Activated CD4-positive, alpha-beta T cell treated with anti-CD3 and anti-CD28 coated beads for 36 hours (primary cell): ENCODE measurements around the gene SHFL. TPM values are rescaled to one million over a fixed set of nuclear protein-coding genes. Genes with fewer than 3 reads are reported as not detected.
A peak's percentile ranks its signal among the peaks of the same experiment; 100 is the strongest.

Experiments
- ATAC-seq: fragments of 200-7000 bp; cut with Tn5 transposase; one replicate; pipeline ENCODE4 v1.10.0; 2021; ENCODE audit warnings: mild to moderate bottlenecking, moderate library complexity
- CTCF ChIA-PET: fragments of 350-600 bp; sonication (Branson Sonifier 250); formaldehyde crosslinking; loops from one replicate; lab custom pipeline; 2021; ENCODE audit warnings: antibody characterized with exemption; lab: Charles Lee
- POLR2A ChIA-PET: fragments of 350-600 bp; sonication (Branson Sonifier 250); formaldehyde crosslinking; loops from one replicate; lab custom pipeline; 2021; ENCODE audit warnings: antibody characterized with exemption, inconsistent platforms; lab: Charles Lee
- DNase-seq: peaks from one replicate; pipeline ENCODE4 v3.0.0-alpha.2; 2020
- H3K27ac Mint-ChIP-seq: one replicate; pipeline ENCODE4 v1.8.0; 2021; ENCODE audit warnings: mixed read lengths
- H3K27me3 Mint-ChIP-seq: one replicate; pipeline ENCODE4 v1.8.0; 2021; ENCODE audit warnings: mixed read lengths
- H3K36me3 Mint-ChIP-seq: one replicate; pipeline ENCODE4 v1.8.0; 2021; ENCODE audit warnings: low read depth, mixed read lengths
- H3K4me1 Mint-ChIP-seq: one replicate; pipeline ENCODE4 v1.8.0; 2021; ENCODE audit warnings: mixed read lengths
- H3K4me3 Mint-ChIP-seq: one replicate; pipeline ENCODE4 v1.8.0; 2021; ENCODE audit warnings: mild to moderate bottlenecking, moderate library complexity, mixed read lengths
- H3K9me3 Mint-ChIP-seq: one replicate; pipeline ENCODE4 v1.8.0; 2021; ENCODE audit warnings: low read depth, mixed read lengths
- intact Hi-C, 2 experiments: fragments of 100-400 bp; cut with DNase I in 1 of 2; cut with micrococcal nuclease in 1 of 2; formaldehyde crosslinking; loops; one replicate each; pipeline versions ENCODE4 v1.14.2 to v1.15.1; 2022 to 2024; cut with DNase I, micrococcal nuclease
- total RNA-seq, 2 experiments: library from RNA; stranded (reverse); gene quantifications; one replicate each; pipeline ENCODE4 v1.2.3, GENCODE V29; 2021

The SHFL gene
- total RNA-seq, 2 experiments from 2014 or later: 49.8 to 62.6 TPM

DNA sequence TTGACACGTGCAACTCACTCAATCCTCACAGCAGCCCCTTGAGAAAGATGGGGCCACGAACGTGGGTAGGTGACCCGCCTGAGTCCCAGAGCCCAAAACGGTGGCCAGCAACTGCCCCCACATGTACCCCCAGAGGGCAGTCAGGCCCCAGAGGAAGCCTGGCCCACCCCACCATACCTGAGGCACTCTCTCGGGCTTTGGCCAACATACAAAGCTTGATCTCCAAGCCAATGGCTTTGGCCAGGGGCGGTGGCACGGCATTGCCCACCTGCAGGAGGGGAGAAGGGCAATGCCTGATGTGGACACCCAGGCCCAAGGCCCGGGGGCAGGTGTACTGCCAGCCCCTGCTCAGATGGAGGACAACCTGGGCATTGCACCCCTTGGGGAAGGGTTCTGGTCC lies 47.9 kb downstream of the SHFL start:
- no peaks in the 10 kb centered on the region for H3K4me1 Mint-ChIP-seq
- ATAC-seq: no peak
- H3K9me3 Mint-ChIP-seq: no peaks in the 10 kb centered on the region
- H3K27me3 Mint-ChIP-seq: no peaks in the 10 kb centered on the region
- intact Hi-C loops: no loop called here
- POLR2A ChIA-PET: interaction anchor here (0.5 to 0.8 kb wide), 2 partner anchors 13 to 20 kb away, joined by 3 to 5 read pairs; no protein-coding TSS in a partner anchor
- DNase-seq: no peak
- no peak overlapping the region for H3K4me3 Mint-ChIP-seq
- H3K27ac Mint-ChIP-seq: no peak overlapping the region
- H3K36me3 Mint-ChIP-seq: peaks cover 46% of the 10 kb centered on the region
- CTCF ChIA-PET: interaction anchor here (1.7 kb wide), 1 partner anchor 20 kb away, joined by 3 read pairs; no protein-coding TSS in a partner anchor

DNA sequence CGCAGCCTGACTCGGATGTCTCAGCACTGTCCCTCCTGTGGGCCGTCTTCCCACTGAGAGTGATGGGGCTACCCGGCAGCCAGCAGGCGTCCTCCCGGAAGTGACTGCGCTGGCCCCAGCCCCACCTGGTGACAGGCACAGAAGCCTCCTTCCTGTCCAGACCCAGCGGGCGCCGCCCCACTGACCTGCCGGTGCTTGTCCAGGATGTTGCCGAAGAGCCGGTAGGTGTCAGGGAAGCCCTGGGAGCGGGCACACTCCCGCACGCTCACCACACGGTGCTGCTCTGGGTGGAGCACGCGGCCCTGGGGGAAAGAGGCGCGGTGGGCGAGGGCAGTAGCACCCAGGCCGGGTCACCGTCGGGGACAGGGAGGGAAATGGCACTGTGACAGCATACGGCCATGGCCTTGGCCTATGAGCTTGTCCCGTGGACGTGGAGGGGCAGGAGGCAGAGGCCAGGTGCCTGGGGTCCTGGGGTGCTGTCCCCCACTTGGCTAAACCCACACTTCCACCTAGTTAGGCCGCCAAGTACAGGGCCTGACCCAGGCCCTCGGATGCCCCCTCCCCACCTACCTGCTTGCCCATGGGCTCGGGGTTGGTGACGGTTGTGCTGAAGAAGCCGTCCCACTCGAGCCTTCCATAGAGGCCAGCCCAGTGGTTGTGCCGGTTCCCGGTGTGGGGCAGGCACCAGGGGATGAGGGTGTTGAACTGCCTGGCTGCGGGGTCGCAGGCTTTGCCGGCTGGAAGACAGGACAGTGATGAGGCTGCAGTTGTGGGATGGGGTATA lies 49.6 kb downstream of the SHFL start:
- Mint-ChIP-seq H3K27ac (no peak overlapping the region), H3K4me1 (no peaks in the 10 kb centered on the region), H3K36me3 (peaks cover 50% of the 10 kb centered on the region), H3K4me3 (no peak overlapping the region), H3K27me3 (no peaks in the 10 kb centered on the region), H3K9me3 (no peaks in the 10 kb centered on the region)
- ATAC-seq: no peak
- CTCF ChIA-PET: no interaction called here
- intact Hi-C loops: no loop called here
- no peak for DNase-seq
- POLR2A ChIA-PET: no interaction called here

- H3K36me3 Mint-ChIP-seq: peaks cover 58% of the 10 kb centered on the region
Observed at GRCh38 chr19:10136936-10137335, 50.8 kb downstream of the SHFL start.

GRCh38 chr19:10137751-10138682 lies 51.9 kb downstream of the SHFL start:
- no peaks in the 10 kb centered on the region for H3K9me3 Mint-ChIP-seq
- DNase-seq (no peak), ATAC-seq (no peak)
- no peaks in the 10 kb centered on the region for H3K27me3 Mint-ChIP-seq
- H3K27ac Mint-ChIP-seq: no peak overlapping the region
- no peak overlapping the region for H3K4me3 Mint-ChIP-seq
- H3K4me1 Mint-ChIP-seq: peaks cover 8% of the 10 kb centered on the region
- intact Hi-C loops: no loop called here
- ChIA-PET POLR2A (no interaction called here), CTCF (no interaction called here)
- H3K36me3 Mint-ChIP-seq: peaks cover 64% of the 10 kb centered on the region

More at GRCh38 chr19:10136936-10137335, 50.8 kb downstream of the SHFL start:
- ATAC-seq: no peak
- Mint-ChIP-seq H3K4me3 (no peak overlapping the region), H3K27ac (no peak overlapping the region), H3K27me3 (no peaks in the 10 kb centered on the region), H3K9me3 (no peaks in the 10 kb centered on the region), H3K4me1 (peaks cover 3% of the 10 kb centered on the region)
- DNase-seq: no peak
- POLR2A ChIA-PET: no interaction called here
- intact Hi-C loops: no loop called here
- CTCF ChIA-PET: no interaction called here

DNA sequence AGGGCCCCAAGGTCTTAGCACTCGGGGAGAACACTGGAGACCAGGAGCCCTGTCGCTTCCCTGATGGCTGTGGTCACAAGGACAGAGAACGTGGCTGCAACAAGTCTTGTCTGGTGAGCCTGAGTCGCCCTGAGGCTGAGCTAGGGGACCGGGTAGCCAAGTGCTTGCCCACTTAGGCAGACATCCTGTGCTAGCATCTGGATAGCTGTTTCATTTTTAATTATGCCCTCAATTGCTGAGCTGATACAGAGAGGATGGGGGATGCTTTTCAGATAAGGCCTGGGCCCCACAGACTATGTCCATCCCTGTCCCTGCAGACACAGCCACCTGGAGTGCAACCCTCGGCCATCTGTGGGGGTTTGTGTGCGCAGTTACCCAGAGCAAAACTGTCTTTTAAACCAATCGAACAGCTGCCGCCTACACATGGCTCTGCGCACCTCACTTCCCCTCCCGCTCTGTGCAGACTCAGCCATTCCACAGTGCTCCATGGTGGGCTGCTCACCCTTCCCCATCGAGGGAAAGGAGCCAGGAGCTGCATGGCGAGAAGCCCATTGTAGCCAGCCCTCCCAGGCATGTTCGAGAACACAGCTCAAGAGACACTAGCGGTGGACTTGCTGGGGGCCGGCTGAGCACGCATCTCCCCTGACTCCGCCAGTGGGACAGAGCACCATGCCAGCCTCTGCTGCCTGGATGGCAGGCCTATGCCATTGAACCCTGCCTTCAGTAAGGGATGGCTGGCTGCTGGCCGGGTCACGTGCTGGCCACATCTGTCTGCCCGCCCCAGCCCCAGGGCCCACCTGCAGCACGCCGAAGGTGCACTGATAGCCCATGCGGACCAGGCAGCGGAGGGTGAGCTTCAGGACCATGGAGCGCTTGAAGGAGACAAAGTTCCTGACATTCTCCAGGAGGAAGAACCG lies 53.0 kb downstream of the SHFL start:
- POLR2A ChIA-PET: no interaction called here

DNA sequence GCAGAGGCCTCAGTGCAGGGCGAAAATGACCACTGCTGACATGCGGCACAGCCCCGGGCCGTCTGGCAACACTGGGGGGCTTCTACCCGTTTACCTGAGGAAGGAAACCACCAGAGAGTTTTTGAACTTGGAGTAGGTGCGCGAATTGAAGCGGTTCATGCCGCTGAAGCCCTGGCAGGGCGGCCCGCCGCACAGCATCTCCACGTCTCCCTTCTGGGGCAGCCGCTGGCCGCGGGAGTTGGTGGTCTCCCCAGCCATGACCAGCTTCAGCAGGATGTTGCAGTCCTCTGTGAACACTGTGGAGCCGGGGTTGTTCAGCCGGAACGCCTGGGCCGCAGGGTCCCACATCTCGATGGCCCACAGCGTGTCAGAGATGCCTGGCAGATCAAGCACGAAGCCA lies 53.8 kb downstream of the SHFL start:
- DNase-seq: no peak
- no peak overlapping the region for H3K4me3 Mint-ChIP-seq
- H3K36me3 Mint-ChIP-seq: peaks cover 75% of the 10 kb centered on the region
- peaks cover 23% of the 10 kb centered on the region for H3K4me1 Mint-ChIP-seq
- intact Hi-C loops: loop anchor here in 1 of 2 experiments (10.0 kb wide), 1 partner anchor 535 kb away; no protein-coding TSS in a partner anchor
- no peaks in the 10 kb centered on the region for H3K9me3 Mint-ChIP-seq
- no peak for ATAC-seq
- ChIA-PET CTCF (no interaction called here), POLR2A (no interaction called here)
- no peak overlapping the region for H3K27ac Mint-ChIP-seq
- H3K27me3 Mint-ChIP-seq: no peaks in the 10 kb centered on the region

More for the DNA sequence above, 53.0 kb downstream of the SHFL start:
- Mint-ChIP-seq H3K27ac (no peak overlapping the region), H3K27me3 (no peaks in the 10 kb centered on the region), H3K4me3 (no peak overlapping the region), H3K36me3 (peaks cover 66% of the 10 kb centered on the region), H3K4me1 (peaks cover 17% of the 10 kb centered on the region), H3K9me3 (no peaks in the 10 kb centered on the region)
- ATAC-seq: no peak
- CTCF ChIA-PET: no interaction called here
- intact Hi-C loops: no loop called here
- no peak for DNase-seq

GRCh38 chr19:10141479-10141878 lies 55.4 kb downstream of the SHFL start:
- peaks cover 32% of the 10 kb centered on the region for H3K4me1 Mint-ChIP-seq
- ChIA-PET POLR2A (interaction anchor here (0.6 kb wide), 1 partner anchor 9 kb away, joined by 10 read pairs; no protein-coding TSS in a partner anchor), CTCF (no interaction called here)
- peaks cover 84% of the 10 kb centered on the region for H3K36me3 Mint-ChIP-seq
- no peak overlapping the region for H3K4me3 Mint-ChIP-seq
- no peak for DNase-seq
- no peaks in the 10 kb centered on the region for H3K9me3 Mint-ChIP-seq
- no peaks in the 10 kb centered on the region for H3K27me3 Mint-ChIP-seq
- H3K27ac Mint-ChIP-seq: peak overlapping the region; percentile 19
- no peak for ATAC-seq
- intact Hi-C loops: loop anchor here in 1 of 2 experiments (10.0 kb wide), 1 partner anchor 533 kb away; no protein-coding TSS in a partner anchor

- peaks cover 32% of the 10 kb centered on the region for H3K4me1 Mint-ChIP-seq
- H3K27ac Mint-ChIP-seq: peak overlapping the region; percentile 19
- ATAC-seq (no peak), DNase-seq (no peak)
- ChIA-PET CTCF (interaction anchor here (0.7 kb wide), 2 partner anchors 32 to 169 kb away, joined by 3 to 4 read pairs; no protein-coding TSS in a partner anchor), POLR2A (interaction anchor here (0.6 kb wide), 1 partner anchor 9 kb away, joined by 10 read pairs; no protein-coding TSS in a partner anchor)
- peaks cover 85% of the 10 kb centered on the region for H3K36me3 Mint-ChIP-seq
- H3K4me3 Mint-ChIP-seq: no peak overlapping the region
- intact Hi-C loops: loop anchor here in 1 of 2 experiments (10.0 kb wide), 1 partner anchor 533 kb away; no protein-coding TSS in a partner anchor
- no peaks in the 10 kb centered on the region for H3K9me3 Mint-ChIP-seq
- no peaks in the 10 kb centered on the region for H3K27me3 Mint-ChIP-seq
Observed at GRCh38 chr19:10141973-10142372, 55.9 kb downstream of the SHFL start.
